Measurements from ENCODE around the gene SERGEF.

GRCh38 chr11:18014876-18015275 lies 2.0 kb upstream of the SERGEF start:
- TF ChIP-seq CTCF (IDR thresholded peaks at IDR 0.05) (no peak), POLR2A (IDR thresholded peaks at IDR 0.05) (no peak), POLR2AphosphoS5 (IDR thresholded peaks at IDR 0.05) (no peak), EP300 (IDR thresholded peaks at IDR 0.05) (no peak)
